ENCODE measurements around the gene CMSS1. TPM values are rescaled to one million over a fixed set of nuclear protein-coding genes. Genes with fewer than 3 reads are reported as not detected.

The CMSS1 gene
- total RNA-seq, 4 donors from 2014 or later = 11.2 to 16.3 (median 14.1) TPM

DNA sequence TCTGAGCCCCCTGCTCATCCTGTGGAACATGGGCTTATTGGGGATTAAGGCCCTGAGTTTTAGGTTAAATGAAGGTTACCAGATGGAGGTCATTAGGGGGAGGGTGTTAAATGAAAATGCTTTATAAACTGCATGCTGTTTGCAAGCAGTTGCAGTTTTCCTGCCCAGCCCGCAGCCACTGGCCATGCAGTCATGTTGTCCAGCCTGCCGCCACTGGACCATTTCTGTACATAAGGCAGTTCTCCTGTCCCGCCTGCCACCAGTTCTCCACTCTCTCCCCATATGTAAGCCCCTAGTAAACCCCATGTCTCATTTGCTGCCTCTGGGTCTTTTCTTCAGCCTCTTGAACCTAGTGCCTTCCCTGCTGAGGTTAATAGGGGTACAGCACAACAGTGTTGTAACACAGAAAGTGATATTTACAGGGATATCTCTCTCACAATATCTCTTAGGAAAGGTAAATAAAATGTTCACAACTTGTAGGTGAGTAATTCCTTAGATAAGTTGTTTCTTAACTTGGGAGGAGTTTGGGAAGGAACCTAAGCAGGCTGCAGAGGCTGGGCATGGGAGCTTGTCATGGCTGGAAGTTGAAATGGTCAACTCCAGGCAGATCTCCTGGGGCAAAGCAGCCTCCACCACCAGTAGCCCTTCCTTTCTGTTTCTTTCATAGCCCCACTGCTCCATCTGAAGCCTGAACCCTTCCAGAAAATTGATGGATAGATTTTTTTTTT lies 148.2 kb downstream of the CMSS1 start:
- Histone ChIP-seq H3K27ac (replicated peaks in 1 of 4) (peak overlapping the region; percentile 70 to 84 (median 78)), H3K36me3 (no peaks in the 10 kb centered on the region), H3K4me1 (peaks cover 24 to 56% (median 39%) of the 10 kb centered on the region in 4 donors), H3K27me3 (no peaks in the 10 kb centered on the region), H3K4me3 (peak overlapping the region in 1 of 4 donors; percentile 26), H3K9me3 (no peaks in the 10 kb centered on the region)
- TF ChIP-seq, protein P1, sequence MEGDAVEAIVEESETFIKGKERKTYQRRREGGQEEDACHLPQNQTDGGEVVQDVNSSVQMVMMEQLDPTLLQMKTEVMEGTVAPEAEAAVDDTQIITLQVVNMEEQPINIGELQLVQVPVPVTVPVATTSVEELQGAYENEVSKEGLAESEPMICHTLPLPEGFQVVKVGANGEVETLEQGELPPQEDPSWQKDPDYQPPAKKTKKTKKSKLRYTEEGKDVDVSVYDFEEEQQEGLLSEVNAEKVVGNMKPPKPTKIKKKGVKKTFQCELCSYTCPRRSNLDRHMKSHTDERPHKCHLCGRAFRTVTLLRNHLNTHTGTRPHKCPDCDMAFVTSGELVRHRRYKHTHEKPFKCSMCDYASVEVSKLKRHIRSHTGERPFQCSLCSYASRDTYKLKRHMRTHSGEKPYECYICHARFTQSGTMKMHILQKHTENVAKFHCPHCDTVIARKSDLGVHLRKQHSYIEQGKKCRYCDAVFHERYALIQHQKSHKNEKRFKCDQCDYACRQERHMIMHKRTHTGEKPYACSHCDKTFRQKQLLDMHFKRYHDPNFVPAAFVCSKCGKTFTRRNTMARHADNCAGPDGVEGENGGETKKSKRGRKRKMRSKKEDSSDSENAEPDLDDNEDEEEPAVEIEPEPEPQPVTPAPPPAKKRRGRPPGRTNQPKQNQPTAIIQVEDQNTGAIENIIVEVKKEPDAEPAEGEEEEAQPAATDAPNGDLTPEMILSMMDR (IDR thresholded peaks at IDR 0.05) = no peak
- no peak for TF ChIP-seq POLR2A (IDR thresholded peaks at IDR 0.05; ENCODE audit: low read depth)
- no peak for TF ChIP-seq EP300 (IDR thresholded peaks at IDR 0.05)
- TF ChIP-seq POLR2AphosphoS5 (IDR thresholded peaks at IDR 0.05) = no peak
- intact Hi-C loops (cut with DNase I) = no loop called here
- 100% methylated on average over 2 of the region's 3 CpGs for WGBS
- no peak for DNase-seq (ENCODE audit: extremely low spot score)

DNA sequence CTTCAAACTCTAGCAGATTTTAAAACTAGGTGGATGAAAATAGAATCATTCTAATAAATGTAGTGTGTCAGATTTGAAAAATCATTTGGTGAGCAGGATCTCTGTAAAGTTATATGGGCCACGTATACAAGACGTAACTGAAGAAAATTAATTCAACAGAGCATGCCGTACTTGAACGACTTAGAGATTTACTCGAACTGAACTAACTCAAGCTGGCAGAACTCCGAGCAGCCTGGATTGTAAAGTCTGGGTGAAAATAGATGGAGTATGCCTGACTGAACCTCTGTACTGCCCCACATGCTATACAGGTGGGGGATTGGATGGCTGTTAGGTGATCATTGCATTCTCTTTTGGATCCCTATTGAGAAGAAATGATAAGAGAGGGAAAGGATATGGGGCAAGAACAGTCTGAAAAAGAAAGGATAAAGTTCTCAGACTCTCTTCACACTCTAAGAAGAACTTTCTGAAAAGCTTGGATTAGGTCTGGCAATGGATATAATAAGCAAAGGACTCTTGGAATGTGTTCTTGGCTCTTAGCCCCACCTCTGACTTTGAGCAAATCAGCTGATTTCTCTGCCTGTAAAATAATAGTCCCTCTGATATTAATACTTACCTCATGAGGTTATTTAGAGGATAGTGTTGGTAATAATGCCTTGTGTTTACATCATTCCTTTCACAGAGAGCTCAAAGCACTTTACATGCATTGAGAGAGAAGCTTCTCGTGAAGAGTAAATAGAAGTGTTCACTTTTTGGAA lies 149.2 kb downstream of the CMSS1 start:
- Histone ChIP-seq H3K9me3 (no peaks in the 10 kb centered on the region), H3K4me1 (peaks cover 24 to 52% (median 34%) of the 10 kb centered on the region in 4 donors), H3K27me3 (no peaks in the 10 kb centered on the region), H3K4me3 (peak overlapping the region; percentile 7 to 26 (median 14)), H3K36me3 (no peaks in the 10 kb centered on the region), H3K27ac (replicated peaks in 1 of 4) (peak overlapping the region; percentile 70 to 84 (median 78))
- intact Hi-C loops (cut with DNase I) = no loop called here
- 46% methylated on average over 7 of the region's 7 CpGs for WGBS
- DNase-seq (ENCODE audit: extremely low spot score) = no peak
- TF ChIP-seq EP300 (IDR thresholded peaks at IDR 0.05) = peak; percentile 43
- TF ChIP-seq POLR2A (IDR thresholded peaks at IDR 0.05; ENCODE audit: low read depth) = no peak
- TF ChIP-seq, protein P1 (IDR thresholded peaks at IDR 0.05) = no peak
- TF ChIP-seq POLR2AphosphoS5 (IDR thresholded peaks at IDR 0.05) = peak; percentile 11 to 43

DNA sequence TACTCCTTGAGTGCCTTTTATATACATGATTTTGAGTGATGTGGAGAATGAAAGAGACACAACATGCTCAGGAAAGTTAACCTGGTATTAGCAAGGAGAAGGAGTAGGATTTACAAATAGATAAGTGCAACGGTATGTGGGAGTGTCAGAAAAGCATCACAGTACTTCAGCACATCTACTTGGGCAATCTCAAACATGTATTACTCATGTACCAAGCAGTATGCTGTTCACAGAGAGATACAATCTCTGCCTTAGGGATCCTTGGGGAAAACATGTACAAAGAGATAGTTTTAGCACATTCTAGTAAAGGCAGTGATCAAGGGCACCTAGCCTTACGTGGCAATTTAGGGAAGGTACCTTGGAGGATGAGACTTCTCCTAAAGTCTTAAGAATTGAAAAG lies 150.1 kb downstream of the CMSS1 start:
- 88% methylated on average over 2 of the region's 2 CpGs for WGBS
- no peaks in the 10 kb centered on the region for H3K36me3 ChIP-seq
- intact Hi-C loops (cut with DNase I) = no loop called here
- H3K4me1 ChIP-seq = peaks cover 24 to 56% (median 43%) of the 10 kb centered on the region in 4 donors
- no peak for DNase-seq (ENCODE audit: extremely low spot score)
- H3K9me3 ChIP-seq = no peaks in the 10 kb centered on the region
- no peaks in the 10 kb centered on the region for H3K27me3 ChIP-seq
- no peak for TF ChIP-seq EP300 (IDR thresholded peaks at IDR 0.05)
- no peak for TF ChIP-seq POLR2AphosphoS5 (IDR thresholded peaks at IDR 0.05)
- TF ChIP-seq, protein P1 (IDR thresholded peaks at IDR 0.05) = no peak
- peak overlapping the region; percentile 70 to 84 (median 78) for H3K27ac ChIP-seq (replicated peaks in 1 of 4)
- no peak overlapping the region for H3K4me3 ChIP-seq

DNA sequence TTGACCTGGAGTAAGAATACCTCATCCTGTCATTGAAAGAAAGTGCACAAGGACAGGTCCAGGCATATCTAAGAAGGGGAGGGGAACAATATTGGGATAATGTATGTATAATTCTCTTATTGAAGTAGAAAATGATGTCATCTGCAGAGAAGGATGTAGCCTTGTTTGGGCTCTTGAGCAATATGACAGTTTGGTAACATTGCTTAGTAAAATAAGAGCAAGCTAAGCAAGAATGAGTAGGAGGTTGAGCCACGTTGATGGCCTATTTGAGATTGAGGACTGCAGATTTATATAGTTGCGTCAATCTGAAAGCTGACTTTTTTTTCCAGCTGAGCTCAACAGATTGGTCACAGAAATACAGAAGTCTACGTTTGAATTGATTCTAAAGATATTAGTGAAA lies 151.5 kb downstream of the CMSS1 start:
- WGBS = 88% methylated on average over 3 of the region's 3 CpGs
- intact Hi-C loops (cut with DNase I) = no loop called here
- no peak for DNase-seq (ENCODE audit: extremely low spot score)
- H3K27ac ChIP-seq (replicated peaks in 1 of 4) = no peak overlapping the region
- peaks cover 24 to 62% (median 55%) of the 10 kb centered on the region in 4 donors for H3K4me1 ChIP-seq
- H3K9me3 ChIP-seq = no peaks in the 10 kb centered on the region
- no peak overlapping the region for H3K4me3 ChIP-seq
- no peaks in the 10 kb centered on the region for H3K36me3 ChIP-seq
- H3K27me3 ChIP-seq = no peaks in the 10 kb centered on the region
- TF ChIP-seq, protein P1 (IDR thresholded peaks at IDR 0.05) = no peak
- TF ChIP-seq POLR2AphosphoS5 (IDR thresholded peaks at IDR 0.05) (no peak), EP300 (IDR thresholded peaks at IDR 0.05) (no peak), POLR2A (IDR thresholded peaks at IDR 0.05; ENCODE audit: low read depth) (no peak)

Data from esophagus muscularis mucosa (tissue), 4 donors.